GM18870 (cell line): ENCODE data around the gene DACH2.
A peak's percentile ranks its signal among the peaks of the same experiment; 100 is the strongest.

ENCODE experiments used
- ATAC-seq: cut with Tn5 transposase; IDR thresholded peaks from one replicate; pipeline ENCODE4 v1.9.1; 2021; ENCODE audit warnings: moderate library complexity; ENCODE audit not compliant: unreplicated experiment

The DACH2 gene

DNA sequence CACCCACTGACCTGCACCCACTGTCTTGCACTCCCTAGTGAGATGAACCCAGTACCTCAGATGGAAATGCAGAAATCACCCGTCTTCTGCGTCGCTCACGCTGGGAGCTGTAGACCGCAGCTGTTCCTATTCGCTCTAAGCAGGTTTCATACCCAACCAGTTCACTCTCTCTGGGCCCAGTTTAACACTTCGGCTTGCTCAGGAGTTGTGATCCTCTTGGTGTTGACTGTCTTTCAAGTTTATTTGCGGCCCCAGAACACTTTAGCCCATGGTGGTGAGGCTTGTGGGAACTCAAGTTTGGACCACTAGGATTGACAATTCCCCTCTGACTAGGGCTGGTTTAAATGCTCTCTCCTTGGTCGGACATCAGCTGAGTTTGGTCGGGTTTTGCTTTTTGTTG lies 147.0 kb downstream of the DACH2 start:
- ATAC-seq, result no peak

DNA sequence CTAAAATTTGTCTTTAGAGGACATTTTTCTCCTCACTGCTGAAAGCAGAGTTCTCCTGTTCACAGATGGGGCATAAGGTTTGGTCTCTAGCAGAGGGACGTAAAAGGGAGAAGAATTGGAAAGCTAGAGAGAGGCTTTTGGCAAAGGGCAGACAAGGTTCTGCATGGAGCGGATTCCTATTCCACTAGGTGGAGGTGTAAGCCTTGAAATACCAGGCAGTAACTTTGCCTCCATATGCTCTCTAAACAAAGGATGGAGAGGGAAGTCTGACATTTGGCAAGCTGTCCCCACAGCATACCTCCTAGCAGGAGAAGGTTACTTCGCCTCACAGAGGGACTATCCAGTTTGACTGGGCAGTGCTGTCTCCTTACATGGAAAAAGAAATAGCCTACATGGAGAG lies 174.7 kb downstream of the DACH2 start:
- no peak for ATAC-seq

DNA sequence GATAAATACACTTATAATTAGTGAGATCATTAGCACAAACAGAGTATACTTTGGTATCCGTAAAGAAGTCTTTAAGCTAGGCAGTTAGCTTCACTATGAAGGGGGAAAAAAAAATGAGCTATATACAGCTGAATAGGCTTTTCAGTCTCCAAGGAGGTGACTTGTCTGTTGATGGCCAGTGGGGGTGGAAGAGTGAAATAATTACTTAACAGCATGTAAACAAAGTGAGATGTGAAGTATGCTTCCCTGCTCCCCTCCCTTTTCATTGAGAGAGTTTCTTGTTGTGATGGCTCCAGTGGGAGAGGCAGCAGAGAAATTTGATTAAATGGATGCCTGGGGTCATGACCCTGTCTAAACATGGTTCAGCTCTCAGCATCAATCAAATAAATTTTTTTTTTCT lies 180.9 kb downstream of the DACH2 start:
- ATAC-seq, result no peak

DNA sequence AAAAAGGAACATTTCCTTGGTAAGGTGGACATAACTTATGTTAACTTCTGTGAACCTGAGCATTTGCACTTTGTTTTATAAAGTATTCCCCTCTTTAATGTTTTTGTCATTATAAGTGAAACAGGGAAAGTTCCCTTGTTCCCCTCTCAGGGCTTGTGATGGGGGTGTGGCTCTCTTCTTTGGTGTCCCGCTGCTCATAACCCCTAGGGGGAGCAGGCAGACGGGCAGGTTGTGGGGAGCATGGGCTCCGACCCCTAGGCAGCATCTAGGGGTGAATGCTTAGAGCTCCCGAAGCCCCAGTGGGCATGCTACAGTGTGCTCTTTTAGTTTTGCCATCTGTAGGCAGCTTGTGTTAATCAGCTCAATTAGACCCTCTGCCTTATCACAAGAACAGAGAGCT lies 200.4 kb downstream of the DACH2 start:
- ATAC-seq, result no peak

DNA sequence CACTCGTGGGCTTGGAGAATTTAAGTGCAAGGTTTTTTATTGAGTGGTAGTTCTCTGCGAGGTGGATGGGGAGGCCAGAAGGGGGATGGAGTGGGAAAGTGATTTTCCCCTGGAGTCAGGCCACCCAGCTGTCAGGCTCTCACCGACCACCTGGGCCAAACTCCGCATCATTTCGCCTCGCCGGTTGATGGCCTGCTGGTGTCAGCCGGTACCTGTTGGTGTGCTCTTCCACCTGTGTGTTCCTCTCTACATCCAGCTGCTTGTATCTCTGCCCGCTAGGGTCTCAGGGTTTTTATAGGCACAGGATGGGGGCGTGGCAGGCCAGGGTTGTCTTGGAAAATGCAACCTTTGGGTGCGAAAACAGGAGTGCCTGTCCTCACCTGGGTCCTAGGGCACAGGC lies 200.9 kb downstream of the DACH2 start:
- ATAC-seq, result no peak

DNA sequence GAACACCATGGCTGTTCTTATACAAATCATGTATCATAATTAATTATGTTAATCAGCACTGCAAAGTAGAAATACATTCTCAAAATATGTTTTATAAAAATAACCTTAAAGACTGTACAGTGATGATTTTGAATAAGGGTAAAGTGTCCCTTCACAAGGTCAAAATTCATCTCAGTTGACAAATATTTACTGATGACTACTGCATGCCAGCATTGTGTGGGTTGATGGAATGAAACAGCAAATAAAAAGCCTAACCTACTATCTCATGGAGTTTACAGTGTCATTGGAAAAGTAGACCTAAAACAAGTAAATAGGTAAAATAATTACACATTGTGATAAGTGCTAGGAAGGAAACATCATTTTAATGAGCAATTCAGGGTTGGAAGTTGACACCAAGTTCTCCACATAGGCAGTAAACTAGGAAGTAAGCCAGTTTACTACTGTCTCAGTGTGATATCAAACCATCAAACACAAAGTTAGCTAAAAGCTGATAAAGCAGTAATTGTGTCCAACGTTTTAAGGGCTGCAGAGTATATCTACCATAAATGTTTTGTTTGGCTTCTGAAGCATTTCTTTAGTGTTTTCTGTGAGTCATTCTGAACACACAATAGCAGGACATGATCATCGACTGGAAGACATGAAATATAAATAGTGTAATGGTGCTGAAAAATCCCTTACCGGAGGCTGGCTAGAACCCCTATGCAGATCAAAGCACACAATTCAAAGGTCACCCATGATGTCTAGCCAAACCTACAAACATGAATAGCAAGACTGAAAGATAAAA lies 221.8 kb downstream of the DACH2 start:
- ATAC-seq, result no peak

DNA sequence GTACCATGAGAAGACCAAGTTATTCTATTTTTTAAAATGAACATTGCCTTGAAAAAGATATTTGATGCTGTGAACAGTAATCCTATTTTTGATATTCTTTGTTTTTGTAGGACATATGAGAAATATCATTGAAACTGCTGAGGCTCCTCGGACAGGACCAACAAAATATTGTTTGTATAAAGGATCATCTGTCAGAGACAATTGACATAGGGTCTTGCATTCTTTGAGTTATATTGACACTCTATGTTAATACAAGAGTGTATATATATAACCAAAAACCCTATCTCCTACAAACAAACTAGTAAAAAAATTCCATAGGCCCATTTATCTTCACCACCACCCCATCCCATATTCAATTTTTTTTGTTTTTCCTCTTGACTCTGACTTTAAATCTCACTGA lies 222.7 kb downstream of the DACH2 start:
- no peak for ATAC-seq

DNA sequence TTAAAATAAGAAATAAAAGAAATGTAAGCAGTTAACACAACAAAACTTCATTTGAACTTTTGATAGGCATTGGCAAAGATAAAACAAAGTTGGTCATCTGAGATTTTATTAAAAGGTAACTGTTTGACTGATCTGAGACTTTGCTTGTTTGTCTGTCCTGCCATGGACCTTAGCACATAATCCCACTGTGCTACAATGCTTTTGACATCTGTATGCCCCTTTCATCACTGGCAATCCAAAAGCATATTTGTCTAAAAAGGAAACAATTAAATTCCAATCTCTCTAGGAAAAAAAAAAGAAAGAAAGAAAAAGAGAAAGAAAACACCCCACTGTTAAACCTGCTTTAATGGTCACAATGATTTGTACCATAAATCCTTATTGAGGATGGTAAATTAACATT lies 231.0 kb downstream of the DACH2 start:
- ATAC-seq, result no peak

DNA sequence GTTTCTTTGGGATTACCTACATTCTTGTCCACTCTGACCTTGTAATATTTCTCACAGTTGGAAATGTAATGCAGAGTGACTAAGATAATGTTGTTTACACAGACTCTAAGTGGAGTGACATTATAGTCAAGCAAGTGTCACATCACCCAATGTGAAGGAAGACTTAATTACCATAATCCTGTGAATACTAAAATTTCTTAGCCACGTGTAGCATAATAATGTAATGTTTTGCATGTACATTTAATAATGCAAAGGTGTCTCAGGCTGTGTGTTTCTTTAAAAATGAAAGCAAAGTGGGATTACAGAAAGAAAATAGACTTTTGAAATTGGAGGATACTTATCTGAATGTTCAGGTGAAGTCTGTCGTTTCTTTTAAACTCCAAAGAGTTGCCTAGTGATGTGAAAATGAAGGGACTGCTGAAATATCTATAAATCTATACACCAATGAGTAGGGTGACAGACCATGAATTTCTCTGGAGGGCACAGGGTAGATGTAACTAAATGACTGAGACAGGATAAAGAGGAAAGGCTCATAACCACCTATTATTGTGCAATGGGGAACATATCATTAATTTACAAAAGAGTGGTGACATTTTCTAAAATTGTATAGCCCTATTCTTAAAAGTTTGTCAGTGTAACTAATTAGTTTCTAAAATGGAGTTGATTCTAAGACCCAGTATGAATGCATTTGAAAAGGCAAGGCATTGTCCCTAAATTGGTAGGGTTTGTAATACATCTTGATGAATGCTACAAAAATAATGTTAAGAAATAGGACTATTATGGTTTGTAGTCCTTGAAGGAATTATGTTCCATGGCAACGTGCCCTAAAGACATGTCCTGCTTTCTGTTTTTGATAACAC lies 235.7 kb downstream of the DACH2 start:
- ATAC-seq, result no peak

DNA sequence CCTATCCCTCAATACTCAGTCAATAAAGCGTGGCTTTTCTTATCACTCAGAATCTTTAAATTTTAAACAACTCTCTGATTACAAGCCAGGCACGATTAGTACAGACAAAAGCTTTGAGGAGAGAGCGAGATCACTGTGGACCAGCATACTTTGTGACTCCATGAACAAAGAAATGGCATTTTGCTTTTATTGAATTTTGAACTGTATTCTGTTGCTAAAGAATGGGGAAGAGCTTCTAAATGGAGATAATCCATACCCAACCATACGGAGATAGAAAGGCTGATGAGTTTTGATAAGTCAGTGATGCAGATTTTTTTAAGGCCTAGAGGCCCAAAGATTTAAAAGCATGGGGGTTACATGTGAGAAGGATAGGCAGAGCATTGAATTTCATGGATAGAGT lies 259.1 kb downstream of the DACH2 start:
- ATAC-seq, result no peak

DNA sequence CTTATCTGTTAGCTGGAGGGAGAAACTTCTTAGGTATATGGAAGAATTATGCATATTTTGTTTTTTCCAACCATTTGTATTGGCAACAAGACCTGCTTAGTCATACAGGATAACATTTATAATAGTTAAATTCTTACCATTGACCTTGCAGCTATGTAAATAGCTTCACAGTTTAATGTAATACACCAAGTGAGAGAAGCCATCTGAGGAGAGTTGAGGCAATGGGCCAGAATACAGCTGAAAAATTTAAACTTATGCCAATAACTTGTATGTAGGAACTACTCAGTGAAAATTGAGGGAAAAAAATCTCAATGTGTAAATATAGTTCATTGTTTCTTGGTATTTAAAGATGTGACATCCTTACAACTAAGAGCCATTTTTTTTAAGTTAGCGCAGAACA lies 273.5 kb downstream of the DACH2 start:
- no peak for ATAC-seq

DNA sequence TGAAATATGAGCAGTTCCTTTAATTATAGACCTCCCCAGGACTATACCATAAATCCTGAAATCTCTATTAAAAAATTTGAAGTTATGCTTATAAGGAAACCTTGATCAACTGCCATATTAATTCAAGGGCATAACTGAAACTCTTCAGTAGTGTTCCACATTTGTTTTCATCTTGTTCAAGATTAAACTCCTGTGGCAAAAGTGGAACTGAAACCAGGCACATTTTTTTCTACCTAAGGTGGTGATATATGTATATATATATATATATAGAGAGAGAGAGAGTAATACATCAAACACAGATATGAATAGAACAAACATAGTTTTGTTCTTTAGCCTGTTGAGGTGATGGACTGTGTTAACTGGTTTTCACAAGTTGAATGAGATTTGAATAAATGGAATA lies 287.9 kb downstream of the DACH2 start:
- no peak for ATAC-seq

DNA sequence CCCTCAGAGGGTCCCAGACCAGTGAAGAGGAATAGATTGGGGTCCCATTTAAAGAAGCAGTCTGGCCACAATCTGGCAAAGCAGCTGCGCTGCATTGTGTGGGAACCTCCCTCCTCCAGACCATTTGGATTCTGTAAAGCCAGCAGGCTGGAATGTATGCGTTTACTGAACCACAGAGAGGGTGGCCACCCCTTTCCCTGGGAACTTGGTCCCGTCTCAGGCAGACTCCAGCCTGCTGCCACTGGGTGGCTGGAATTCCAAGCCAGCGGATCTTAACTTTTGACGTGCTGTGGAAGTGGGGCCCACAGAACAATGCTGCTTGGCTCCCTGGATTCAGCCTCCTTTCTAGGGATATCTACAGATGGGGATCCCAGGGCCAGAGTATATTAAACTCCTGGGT lies 307.2 kb downstream of the DACH2 start:
- ATAC-seq, result no peak

DNA sequence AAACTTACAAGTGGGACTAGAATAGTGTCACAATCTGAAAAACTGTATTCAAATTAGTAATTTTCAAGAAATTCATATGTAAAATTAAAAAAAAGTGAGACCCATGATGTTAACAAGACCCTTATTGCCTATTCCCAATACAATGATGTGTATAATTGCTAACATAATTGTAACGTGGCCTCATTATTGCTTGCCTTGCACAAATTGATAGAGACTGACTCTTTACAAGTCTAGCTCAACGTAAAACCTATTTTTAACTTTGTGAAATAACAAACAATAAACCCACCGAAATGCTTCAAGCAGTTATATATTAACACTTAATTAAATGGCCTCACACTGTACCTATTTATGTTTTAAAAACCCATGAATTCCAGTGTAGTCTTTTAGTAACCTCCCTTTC lies 312.5 kb downstream of the DACH2 start:
- ATAC-seq, result no peak

DNA sequence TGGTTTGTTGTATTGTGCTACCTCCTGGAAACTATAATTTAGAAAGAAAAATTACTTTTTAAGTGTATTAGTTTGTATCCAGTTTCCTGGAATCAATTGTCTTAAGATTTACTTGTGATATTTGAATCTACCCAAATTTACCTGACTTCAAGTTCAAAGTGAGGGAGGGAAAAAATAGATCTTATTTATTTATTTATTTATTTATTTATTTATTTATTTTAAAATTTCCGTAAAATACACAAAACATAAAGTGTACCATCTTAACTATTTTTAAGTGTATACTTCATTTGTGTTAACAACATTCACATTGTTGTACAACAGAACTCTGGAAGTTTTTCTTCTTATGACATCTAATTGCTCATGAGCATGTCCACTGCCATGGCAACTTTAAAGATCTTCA lies 356.0 kb downstream of the DACH2 start:
- ATAC-seq, result no peak

DNA sequence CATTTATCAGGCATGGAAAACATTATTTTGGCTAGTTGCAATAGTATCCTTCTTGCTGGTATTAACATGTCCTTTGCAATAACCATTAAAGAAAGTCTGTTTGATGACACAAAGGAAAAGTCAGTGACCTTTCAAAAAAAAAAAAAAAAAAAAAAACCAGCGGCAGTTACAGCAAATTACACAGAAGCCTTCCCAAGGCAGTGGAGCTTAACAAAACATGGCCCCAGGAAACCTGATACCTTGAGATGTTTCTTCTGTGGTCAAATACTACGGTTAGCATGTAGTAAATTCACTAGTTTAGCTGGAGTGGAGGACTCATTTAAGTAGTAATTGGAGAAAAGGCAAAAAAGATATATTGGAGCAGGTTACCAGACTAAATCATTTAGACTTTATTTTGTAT lies 359.1 kb downstream of the DACH2 start:
- no peak for ATAC-seq

DNA sequence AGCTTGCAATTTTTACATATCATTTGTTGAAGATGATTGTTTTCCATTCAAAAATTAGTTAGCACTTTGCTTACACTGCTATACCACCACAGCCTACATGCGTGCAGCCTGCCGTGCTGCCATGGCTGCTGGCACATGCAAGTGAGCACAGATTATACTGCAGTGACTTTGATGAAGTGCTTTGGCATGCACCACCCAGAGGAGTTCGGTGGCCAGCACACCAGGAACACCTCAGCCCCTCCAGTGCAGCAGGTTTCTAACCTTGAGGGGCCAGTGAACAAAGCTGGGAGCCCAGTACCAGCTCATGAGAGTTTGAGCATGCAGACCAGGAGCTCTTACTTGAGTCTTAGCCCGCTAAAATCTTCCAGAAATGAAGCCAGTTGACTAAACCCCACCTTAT lies 431.5 kb downstream of the DACH2 start:
- ATAC-seq, result no peak

DNA sequence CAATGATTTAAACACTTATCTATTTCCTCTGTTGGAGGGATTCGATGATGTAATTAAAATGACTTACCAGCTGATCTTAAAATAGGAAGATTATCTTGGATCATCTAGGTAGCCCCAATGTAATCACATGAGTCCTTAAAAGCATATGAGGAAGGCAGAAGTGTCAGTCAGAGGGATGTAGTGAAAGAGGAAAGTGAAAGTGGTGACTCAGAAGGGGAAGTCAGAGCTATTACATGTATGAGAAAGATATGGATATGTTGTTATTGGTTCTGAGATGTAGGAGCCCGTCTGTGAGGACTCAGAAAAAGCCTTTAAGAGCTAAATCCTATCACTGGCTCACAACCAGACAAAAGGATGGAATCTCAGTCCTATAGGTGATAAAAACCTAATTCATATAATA lies 456.4 kb downstream of the DACH2 start:
- ATAC-seq, result peak; percentile 94

DNA sequence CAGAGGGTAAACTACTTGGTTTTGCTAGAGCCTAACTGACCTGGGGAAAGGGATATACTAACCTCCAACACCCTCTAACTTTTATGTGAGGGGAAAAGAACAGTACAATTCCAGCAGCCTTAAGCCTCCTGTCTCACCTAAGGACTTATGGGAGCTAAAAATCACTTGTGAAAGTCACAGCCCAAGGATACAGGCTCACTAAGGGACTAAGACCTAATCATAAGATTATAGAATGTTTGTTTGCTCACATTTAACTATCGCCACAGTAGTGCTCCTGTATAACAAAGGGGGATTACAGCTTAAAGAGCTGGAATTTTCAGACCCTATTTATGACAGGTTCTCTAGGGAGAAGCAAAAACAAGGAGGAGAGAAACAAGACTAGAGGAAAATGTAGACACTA lies 548.7 kb downstream of the DACH2 start:
- ATAC-seq, result no peak

DNA sequence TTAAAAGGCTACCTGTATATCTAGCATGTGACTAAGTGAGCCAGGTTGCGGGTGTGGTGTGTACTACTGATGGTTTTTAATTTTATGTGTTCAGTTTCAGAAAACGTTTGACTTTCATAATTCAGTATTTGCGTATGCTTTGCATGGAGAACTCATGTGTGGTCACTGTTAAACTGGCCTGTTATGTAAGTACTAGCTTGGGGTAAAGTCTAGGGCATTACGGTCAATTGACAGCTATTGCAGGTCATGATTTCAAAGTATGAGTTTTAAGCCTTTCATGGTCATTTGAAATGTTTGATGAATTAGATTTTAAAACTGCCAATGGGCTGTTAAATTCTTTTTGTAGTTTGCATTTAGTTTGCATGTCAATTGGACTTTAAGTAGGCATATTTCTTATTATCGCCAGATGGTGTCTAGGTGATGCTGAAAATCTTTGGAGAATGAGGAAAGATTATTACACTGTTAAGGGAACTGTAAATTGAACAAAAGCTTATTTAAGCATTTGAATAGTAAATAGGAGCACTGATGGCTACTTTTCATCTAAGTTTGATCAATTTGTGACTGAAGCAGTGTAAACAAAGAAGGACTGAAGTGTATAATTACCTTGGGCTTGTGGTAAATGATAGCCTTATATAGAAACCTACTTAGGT lies 563.4 kb downstream of the DACH2 start:
- no peak for ATAC-seq

DNA sequence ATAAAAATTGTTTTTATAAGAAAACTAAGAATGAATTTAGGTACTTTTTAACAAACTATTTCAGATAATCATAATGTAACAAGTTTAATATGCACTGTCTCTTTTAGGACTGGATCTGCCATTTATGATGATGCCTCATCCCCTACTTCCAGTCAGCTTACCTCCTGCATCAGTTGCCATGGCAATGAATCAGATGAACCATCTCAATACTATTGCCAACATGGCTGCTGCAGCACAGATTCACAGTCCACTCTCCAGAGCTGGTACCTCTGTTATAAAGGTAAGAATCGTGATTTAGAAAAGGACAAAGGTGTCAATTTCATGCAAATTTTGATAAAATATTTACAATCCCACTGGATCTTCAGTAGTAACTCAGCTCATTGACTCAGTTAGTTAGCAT lies 566.2 kb downstream of the DACH2 start:
- ATAC-seq, result no peak

DNA sequence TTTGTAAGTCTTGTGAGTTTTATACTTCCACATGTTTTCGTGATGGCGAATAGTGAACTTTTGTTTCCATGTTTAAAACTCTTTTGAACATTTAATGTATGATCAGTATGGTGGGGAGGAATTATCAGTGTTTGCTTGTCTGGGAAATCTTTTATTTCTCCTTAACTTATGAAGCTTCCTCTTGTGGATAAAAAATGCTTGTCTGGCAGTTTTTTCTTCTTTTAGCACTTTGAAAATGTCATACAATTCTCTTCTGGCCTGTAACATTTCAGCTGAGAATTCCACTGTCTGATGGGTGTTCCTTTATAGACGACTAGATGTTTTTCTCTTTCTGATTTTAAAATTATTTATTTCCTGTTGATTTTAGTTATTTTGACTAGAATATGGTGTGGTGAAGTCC lies 576.0 kb downstream of the DACH2 start:
- ATAC-seq, result no peak
